ENCODE measurements around the gene ULK1. TPM values are rescaled to one million over a fixed set of nuclear protein-coding genes. Genes with fewer than 3 reads are reported as not detected.
"Not testable (repeated sequence)": the region's sequence is repeated elsewhere in the genome, so short reads cannot be mapped to it uniquely, and the experiment has no call there.

Gene ULK1
- total RNA-seq, 1 donor from 2014 or later: 30.2 TPM

GRCh38 chr12:131959641-131960589 is 65.5 kb downstream of the ULK1 start:
- no peak overlapping the region for H3K27ac Mint-ChIP-seq
- no peaks in the 10 kb centered on the region for H3K9me3 Mint-ChIP-seq
- intact Hi-C loops (cut with micrococcal nuclease): no loop called here
- peaks cover 24% of the 10 kb centered on the region for H3K36me3 Mint-ChIP-seq (ENCODE audit: low read depth)
- H3K4me3 Mint-ChIP-seq (ENCODE audit: low read depth): no peak overlapping the region
- no peak for DNase-seq (ENCODE audit: low spot score)
- peaks cover 37% of the 10 kb centered on the region for H3K4me1 Mint-ChIP-seq (ENCODE audit: low read depth)
- no peaks in the 10 kb centered on the region for H3K27me3 Mint-ChIP-seq (ENCODE audit: low read depth)

GRCh38 chr12:131960590-131961325 is 66.3 kb downstream of the ULK1 start:
- peaks cover 42% of the 10 kb centered on the region for H3K4me1 Mint-ChIP-seq (ENCODE audit: low read depth)
- H3K27ac Mint-ChIP-seq; H3K9me3 Mint-ChIP-seq; DNase-seq (ENCODE audit: low spot score); H3K27me3 Mint-ChIP-seq (ENCODE audit: low read depth); H3K4me3 Mint-ChIP-seq (ENCODE audit: low read depth); intact Hi-C loops (cut with micrococcal nuclease): not testable (repeated sequence)
- H3K36me3 Mint-ChIP-seq (ENCODE audit: low read depth): peaks cover 30% of the 10 kb centered on the region

GRCh38 chr12:131961328-131961727 is 66.9 kb downstream of the ULK1 start:
- intact Hi-C loops (cut with micrococcal nuclease); H3K4me3 Mint-ChIP-seq (ENCODE audit: low read depth); H3K9me3 Mint-ChIP-seq; DNase-seq (ENCODE audit: low spot score); H3K27ac Mint-ChIP-seq; H3K27me3 Mint-ChIP-seq (ENCODE audit: low read depth): not testable (repeated sequence)
- Mint-ChIP-seq H3K36me3 (ENCODE audit: low read depth) (peaks cover 30% of the 10 kb centered on the region), H3K4me1 (ENCODE audit: low read depth) (peaks cover 37% of the 10 kb centered on the region)

- DNase-seq (ENCODE audit: low spot score): no peak
- no peak overlapping the region for H3K27ac Mint-ChIP-seq
- peaks cover 37% of the 10 kb centered on the region for H3K4me1 Mint-ChIP-seq (ENCODE audit: low read depth)
- peaks cover 30% of the 10 kb centered on the region for H3K36me3 Mint-ChIP-seq (ENCODE audit: low read depth)
- H3K9me3 Mint-ChIP-seq: no peaks in the 10 kb centered on the region
- no peak overlapping the region for H3K4me3 Mint-ChIP-seq (ENCODE audit: low read depth)
- intact Hi-C loops (cut with micrococcal nuclease): no loop called here
- H3K27me3 Mint-ChIP-seq (ENCODE audit: low read depth): no peaks in the 10 kb centered on the region
Measured at GRCh38 chr12:131962069-131962468, 67.6 kb downstream of the ULK1 start.

- no peak overlapping the region for H3K4me3 Mint-ChIP-seq (ENCODE audit: low read depth)
Measured at GRCh38 chr12:131963381-131963780, 69.0 kb downstream of the ULK1 start.

GRCh38 chr12:131965073-131965472 is 70.7 kb downstream of the ULK1 start:
- peaks cover 37% of the 10 kb centered on the region for H3K36me3 Mint-ChIP-seq (ENCODE audit: low read depth)
- H3K9me3 Mint-ChIP-seq: no peaks in the 10 kb centered on the region
- intact Hi-C loops (cut with micrococcal nuclease): no loop called here
- peaks cover 24% of the 10 kb centered on the region for H3K4me1 Mint-ChIP-seq (ENCODE audit: low read depth)
- H3K4me3 Mint-ChIP-seq (ENCODE audit: low read depth): no peak overlapping the region
- no peak overlapping the region for H3K27ac Mint-ChIP-seq
- H3K27me3 Mint-ChIP-seq (ENCODE audit: low read depth): no peaks in the 10 kb centered on the region
- no peak for DNase-seq (ENCODE audit: low spot score)

More at GRCh38 chr12:131963381-131963780, 69.0 kb downstream of the ULK1 start:
- no peak for DNase-seq (ENCODE audit: low spot score)
- intact Hi-C loops (cut with micrococcal nuclease): no loop called here
- H3K27me3 Mint-ChIP-seq (ENCODE audit: low read depth): no peaks in the 10 kb centered on the region
- H3K36me3 Mint-ChIP-seq (ENCODE audit: low read depth): peaks cover 36% of the 10 kb centered on the region
- no peaks in the 10 kb centered on the region for H3K9me3 Mint-ChIP-seq
- H3K27ac Mint-ChIP-seq: no peak overlapping the region
- peaks cover 31% of the 10 kb centered on the region for H3K4me1 Mint-ChIP-seq (ENCODE audit: low read depth)

GRCh38 chr12:131971226-131971625 is 76.8 kb downstream of the ULK1 start:
- H3K4me3 Mint-ChIP-seq (ENCODE audit: low read depth): no peak overlapping the region
- no peaks in the 10 kb centered on the region for H3K9me3 Mint-ChIP-seq
- peaks cover 2% of the 10 kb centered on the region for H3K4me1 Mint-ChIP-seq (ENCODE audit: low read depth)
- peaks cover 16% of the 10 kb centered on the region for H3K36me3 Mint-ChIP-seq (ENCODE audit: low read depth)
- no peaks in the 10 kb centered on the region for H3K27me3 Mint-ChIP-seq (ENCODE audit: low read depth)
- H3K27ac Mint-ChIP-seq: no peak overlapping the region
- DNase-seq (ENCODE audit: low spot score): no peak
- intact Hi-C loops (cut with micrococcal nuclease): no loop called here

Other genes with a start within 250 kb of the ULK1 start
- 58.5 and 60.1 TPM in 2 replicates for gene SFSWAP, start 183.5 kb upstream of the ULK1 start, total RNA-seq
- 0.25 and 0.62 TPM in 2 replicates for gene MMP17, start 66.2 kb upstream of the ULK1 start, total RNA-seq
- 71.2 and 79.2 TPM in 2 replicates for gene PUS1, start 34.7 kb downstream of the ULK1 start, total RNA-seq
- 57.7 and 58.0 TPM in 2 replicates for gene EP400, start 55.3 kb downstream of the ULK1 start, total RNA-seq
- gene DDX51, start 249.7 kb downstream of the ULK1 start, total RNA-seq: 36.7 and 37.6 TPM in 2 replicates
- 39.3 and 39.8 TPM in 2 replicates for gene NOC4L, start 249.8 kb downstream of the ULK1 start, total RNA-seq